ENCODE results near the gene PSMG4.

The PSMG4 gene

DNA sequence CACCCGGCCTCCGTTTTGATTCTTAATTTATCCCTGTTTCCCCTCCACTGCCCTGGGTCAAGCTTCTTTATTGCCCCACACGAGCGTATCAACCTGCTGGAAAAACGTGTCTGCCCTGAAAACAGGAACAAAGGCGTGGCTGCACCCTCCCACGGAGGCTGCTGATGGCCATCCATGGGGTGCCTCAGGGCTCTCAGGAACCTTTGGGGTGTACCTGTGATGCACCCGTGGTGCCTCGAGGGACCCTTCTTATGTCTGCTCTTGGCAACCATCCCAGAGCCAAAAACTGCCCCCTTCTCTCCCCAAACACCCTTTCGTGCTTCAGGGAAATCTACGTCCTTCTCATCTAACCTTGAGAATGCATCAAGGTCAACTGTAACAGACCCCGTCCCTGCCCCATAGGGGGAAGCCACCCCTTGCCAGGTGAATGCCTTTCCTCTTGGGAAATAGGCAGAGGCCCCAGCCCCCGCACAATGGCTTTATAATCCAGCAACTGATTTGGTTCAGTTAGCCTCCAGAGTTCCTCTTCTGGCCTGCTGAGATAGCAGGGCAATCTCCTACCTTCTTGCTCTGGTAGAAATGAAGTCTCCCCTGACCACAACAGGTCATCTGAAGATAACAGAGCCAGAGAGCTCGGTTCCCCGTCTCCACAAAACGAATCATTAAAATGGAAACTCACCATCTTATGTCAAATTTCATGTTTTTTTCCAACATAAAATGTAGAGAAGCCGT is 29.4 kb downstream of the PSMG4 start:
- in situ Hi-C loops (cut with MboI; ENCODE audit: low sequenced_read_pairs) = no loop called here

DNA sequence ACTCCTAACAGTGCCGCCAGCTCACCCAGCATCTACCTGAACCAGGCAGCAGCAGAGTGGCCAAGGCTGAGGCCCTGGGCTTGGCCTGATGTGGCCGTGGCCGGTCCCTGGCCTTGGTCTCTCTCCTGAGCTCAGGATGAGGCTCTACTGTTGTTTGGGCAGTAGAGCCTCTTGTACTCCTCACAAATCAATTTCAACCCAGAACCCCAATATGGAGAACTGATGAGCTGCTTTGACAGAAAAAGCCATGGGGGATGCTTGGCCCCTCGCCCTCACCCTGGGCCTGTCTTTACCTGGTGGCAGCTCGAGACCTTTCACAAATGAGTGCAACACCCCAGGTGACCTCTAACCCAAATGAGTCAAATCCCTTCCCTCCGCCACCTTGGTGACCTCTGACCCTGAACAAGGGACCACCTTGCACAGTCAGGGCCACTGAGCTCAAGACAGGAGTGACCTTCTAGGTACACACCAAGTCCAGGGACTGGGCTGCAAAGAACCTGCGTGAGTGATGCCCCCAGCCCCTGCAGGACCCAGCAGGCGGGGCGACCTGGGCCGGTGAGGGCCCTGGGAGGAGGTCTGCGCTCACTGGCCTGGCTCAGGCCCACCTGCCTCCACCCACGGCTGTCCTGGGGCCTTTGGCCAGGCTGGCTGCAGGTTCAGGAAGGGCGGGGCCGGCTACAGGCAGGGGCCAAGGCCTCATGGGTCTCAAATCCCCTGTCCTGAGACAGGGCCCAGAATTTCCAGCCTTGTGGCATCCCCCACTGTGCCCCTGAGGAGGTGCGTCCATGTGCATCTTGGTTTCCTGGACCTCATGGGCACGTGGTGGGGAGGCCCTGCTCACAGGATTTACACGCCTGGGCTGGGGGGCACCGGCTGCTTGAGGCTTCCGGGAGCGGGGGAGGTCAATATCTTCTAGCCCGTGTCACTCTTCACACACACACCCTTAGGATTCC is 30.2 kb downstream of the PSMG4 start:
- in situ Hi-C loops (cut with MboI; ENCODE audit: low sequenced_read_pairs) = no loop called here

DNA sequence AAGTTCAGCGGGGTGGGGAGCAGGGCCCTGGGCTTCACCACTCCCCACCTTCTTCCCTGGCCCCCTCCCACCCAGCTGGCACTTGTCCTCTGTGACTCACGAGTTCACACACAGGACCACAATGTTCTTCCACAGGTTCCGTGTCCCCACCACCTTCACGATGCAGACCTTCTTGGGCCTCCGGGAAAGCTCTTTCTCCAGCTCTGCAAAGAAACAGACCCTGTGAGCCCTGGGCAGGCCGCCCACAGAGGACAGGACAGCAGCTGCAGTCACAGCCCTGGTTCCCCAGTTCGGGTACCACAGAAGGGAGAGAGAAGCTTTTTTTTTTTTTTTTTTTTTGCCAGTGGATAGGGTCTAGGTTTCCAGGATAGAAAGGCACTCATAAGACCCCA is 30.9 kb downstream of the PSMG4 start:
- in situ Hi-C loops (cut with MboI; ENCODE audit: low sequenced_read_pairs) = no loop called here

DNA sequence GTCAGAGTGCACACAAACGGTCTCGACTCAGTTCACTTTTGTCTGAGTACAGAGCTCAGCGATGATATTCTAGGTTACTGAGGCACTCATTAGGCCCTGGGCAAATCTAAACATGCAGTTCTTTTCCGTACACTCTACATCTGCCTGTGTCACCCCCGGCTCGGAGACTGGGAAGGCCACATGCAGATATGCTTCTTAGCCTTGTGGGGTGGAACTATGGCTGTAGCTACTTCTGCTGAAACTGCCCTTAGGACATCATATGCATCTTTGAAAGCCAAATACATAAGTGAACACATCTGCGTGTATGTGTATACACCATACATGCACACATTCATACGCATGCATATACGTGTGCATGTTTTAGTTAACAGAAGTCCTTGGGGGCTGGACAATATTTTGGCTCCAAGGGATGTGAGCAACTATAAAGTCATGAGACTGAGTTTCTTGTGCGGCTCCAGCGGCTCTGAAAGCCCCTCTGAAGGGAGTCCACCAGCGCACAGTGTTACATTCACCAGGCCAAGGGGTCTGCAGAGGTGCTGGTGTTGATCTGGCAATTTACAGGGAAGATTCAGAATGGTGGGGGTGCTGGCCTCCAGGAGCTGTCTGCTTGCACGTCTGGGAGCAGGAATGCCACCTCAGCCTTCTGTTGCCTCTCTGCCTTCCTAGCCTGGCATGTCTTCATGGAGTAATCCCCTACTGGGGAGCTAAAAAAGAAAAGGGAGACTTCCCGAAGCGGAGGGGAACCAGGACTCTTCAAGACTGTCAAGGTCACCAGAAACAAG is 31.6 kb downstream of the PSMG4 start:
- in situ Hi-C loops (cut with MboI; ENCODE audit: low sequenced_read_pairs) = no loop called here

DNA sequence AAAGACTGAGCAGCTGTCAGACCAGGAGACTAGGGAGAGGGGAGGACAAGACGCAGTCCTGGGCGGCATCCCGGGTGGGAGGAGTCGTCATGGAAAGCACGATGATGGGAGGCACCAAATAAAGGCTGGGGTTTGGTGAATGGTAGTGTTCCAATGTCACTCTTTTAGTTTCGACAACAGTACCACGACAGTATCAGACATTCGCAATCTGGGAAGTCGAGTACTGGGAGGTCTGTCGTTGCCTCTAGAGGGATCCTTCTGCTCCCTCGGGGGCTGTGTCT is 32.1 kb downstream of the PSMG4 start:
- in situ Hi-C loops (cut with MboI; ENCODE audit: low sequenced_read_pairs) = no loop called here

DNA sequence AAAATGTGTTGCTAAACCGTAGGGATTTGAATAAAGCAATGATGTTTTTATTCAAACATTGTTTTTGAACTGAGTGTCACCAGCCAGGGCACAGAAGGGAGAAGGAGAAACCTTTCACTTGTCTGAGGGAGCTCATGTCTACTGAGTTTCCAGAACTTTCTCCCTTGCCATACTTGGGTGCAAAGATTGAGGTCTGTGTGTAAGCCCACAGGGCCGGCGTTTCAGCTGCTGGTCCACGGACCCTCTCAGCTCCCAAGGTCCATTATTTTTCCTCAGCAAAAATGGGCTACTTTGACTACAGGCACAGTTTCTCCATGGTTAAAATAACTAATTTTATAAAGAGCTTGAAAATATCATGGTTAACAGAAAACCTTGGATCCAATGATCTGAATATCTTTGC is 32.6 kb downstream of the PSMG4 start:
- in situ Hi-C loops (cut with MboI; ENCODE audit: low sequenced_read_pairs) = no loop called here

DNA sequence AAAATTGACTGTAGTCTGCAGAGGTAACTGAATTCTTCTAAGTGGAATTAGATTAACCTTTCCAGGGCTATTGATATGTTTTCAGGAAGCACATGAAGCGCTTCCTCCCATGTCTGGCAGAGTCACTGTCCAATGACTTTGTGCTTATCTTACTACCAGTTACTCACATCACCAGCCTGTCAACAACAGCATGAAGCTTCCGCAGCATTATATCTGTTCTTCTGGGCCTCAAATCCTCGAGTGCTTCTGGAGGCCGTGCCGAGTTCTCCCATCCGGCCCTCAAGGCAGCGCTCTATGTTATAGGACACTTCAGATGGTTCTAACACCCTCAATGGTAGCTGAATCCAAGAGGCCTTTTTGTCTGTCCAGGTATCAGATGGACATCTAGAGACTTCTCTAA is 33.2 kb downstream of the PSMG4 start:
- in situ Hi-C loops (cut with MboI; ENCODE audit: low sequenced_read_pairs) = no loop called here

DNA sequence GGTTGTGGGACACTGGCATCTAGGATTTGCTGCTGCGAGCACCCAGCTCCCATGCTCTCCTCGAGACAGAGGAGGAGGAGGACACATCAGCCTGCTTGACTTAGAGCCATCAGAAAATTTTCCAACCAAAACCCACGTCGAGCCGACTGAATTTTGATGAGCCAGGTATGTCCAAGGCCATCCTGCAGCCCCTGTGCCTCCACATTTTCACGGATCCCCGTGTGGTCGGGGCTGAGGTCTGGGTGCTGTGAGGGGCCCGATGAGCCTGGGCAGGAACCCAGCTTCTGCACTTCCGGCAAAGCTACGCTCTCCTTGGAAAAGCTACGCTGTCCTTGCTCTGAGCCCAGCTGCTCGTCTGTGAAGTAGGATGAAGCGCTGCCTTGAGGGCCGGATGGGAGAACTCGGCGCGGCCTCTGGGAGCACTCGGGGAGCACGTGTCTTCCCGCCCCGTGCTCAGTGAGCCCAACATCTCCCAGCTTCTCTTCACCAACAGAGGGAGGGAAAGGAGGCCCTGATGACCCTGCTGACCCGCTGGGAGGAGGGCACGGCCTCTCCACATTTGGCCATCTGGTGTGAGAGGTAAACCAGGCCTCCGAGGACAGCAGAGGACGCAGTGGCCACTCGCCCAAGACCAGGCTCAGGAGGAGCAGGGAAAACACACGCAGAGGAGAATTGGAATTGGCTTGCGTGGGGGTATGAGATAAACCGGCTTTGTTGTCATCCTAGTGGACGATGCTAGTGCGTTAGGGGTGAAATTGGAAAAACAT is 33.9 kb downstream of the PSMG4 start:
- in situ Hi-C loops (cut with MboI; ENCODE audit: low sequenced_read_pairs) = no loop called here

DNA sequence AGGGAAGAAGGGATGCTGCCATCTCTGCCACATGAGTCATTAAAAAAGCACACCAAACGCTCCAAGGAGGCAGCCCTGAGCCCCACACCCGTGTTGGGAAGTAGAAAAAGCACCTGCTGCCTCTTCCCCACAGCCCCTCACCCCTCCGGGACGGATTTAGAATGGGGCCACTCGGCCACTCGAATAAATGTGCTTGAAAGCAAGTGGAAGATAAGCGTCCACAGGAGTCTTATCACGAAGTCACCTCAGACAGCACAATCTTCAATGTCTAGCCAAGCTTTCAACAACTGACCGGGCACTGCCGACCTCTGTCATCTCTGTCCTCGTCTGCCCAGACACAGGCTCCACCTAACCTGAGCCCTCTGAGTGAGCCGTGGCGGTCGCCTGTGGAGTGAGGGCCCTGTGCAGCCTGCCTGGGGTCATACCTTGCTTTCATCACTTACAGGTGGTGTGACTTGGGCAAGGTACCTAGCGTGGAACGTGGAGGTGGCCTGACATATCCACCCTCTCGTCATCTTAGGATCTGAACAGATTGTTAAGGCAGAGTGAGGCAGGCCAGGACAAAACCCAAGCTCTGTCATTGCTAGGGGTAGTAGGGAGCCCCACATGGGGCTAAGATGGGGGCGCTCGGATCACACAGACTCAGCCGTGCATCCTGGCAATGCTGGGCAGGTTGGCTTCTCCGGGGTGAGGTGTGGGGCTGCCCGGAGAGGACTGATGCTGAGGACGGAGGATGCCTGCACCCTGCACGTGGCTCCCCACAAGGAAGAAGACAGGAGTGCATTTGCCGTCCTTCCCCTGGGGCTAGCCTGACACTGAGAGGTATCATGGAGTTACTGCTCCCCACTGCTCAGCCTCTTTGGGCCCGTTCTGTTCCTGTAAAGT is 34.8 kb downstream of the PSMG4 start:
- in situ Hi-C loops (cut with MboI; ENCODE audit: low sequenced_read_pairs) = no loop called here

DNA sequence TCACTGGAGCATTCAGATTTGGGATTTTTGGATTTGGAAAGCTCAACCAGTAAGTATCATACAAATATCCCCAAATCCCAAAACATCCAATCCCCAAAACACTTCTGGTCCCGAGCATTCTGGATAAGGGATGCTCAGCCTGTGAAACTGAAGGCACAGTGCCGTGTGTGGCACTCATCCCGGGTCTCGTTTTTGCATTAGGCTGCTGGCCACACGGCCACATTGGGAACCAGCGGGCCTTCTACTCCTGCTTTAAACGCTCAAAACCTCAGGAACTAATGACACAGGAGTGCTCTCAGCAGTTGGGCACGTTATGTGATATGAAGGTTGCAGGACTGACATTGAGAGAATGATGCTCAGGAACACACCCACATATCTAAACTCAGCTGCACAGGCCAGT is 35.6 kb downstream of the PSMG4 start:
- in situ Hi-C loops (cut with MboI; ENCODE audit: low sequenced_read_pairs) = no loop called here

DNA sequence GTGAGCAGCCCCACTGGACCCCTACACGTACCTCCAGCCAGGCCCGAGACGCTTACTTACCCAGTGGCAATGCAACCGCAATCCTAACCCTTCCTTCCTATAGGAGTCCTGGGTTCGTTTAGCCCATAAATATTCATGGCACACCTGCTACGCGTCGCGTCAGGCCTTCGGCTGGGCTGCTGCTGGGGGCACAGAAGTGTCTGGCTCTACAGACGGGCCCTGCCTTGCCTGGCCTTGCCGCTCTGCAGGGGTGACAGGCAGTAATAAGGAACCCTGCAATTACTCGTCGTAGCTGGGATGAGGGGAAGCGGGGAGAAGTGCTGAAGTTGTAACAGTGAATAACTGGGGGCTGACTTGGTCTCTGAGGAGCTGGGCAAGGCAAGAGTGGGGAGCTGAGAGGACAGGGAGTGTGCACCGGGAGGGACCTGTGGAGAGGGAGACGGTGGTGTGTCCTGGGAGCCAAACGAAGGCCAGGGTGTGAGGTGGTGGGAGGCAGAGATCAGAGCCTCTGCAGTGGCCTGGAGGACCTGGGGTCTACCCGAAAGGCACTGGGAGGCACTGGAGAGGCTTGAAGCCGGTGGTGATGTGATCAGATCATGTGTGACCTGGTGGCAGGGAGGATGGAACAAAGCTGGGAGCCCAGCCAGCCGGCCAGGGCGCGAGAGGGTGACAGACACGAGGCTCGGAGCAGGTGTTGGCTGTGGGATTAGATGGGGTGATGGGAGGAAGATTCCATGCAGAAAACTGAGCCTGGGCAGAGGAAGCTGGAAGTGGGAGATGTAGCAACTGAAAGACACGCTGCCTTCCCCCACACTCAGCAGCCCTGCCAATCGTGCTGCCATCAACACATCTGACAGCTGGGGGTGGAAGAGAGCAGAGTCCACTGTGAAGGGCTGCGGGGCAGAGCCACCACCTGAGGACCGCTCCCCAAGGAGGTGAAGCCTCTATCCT is 36.4 kb downstream of the PSMG4 start:
- in situ Hi-C loops (cut with MboI; ENCODE audit: low sequenced_read_pairs) = no loop called here

DNA sequence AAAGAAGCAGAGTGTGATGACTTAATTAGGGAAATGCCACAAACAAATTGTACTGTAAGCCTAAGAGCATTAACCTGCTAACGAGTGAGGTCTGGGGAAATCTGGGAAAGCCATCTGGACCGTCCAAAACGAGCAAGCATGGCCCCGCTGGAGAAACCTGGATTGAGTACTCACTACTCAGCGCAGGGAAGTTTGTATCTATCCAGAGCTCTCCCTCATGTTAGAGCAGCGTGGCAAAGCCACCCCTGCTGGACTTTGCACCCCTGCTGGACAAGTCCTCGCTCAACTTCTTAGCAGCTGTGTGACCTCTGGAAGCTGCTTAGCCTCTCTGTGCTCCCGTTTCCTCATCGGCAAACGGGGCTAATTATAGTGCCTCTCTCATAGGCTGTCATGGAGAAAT is 37.3 kb downstream of the PSMG4 start:
- in situ Hi-C loops (cut with MboI; ENCODE audit: low sequenced_read_pairs) = no loop called here

DNA sequence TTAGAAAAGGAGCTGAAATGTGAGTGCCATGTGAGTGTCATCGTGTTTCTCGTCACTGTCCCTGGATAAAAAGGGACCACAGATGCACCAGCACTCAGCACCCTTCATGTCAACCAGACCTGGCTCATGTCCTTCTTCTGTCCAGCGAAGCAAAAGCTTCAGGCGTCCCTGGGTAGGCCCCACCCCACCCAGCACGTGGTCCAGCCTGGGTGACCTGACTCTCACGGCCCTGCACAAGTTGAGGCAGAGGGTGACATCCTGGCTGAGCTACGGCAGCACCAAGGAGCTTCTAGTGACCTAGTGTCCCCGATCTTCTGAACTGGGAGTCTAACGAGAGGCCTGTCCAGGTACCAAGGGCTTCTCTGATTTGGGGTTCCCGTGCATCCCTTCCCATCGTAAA is 37.8 kb downstream of the PSMG4 start:
- in situ Hi-C loops (cut with MboI; ENCODE audit: low sequenced_read_pairs) = no loop called here

DNA sequence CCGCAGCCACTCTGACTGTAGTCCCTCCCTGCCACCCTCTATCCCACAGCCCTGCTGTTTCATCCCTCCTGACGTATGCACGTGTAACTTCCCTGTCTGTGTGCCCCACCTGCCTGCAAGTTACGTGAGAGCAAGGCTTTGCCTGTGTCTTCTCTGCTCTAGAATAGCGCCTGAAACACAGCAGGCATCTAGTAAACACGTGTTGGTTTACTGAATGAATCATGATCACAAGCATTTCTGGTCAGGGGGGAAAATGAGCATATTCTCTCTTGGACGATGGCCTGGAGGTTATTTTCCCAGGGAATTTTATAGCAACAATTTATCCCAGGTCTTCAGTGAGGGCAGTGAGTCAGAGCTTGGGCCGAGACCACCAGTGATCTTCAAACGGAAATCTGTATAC is 38.3 kb downstream of the PSMG4 start:
- in situ Hi-C loops (cut with MboI; ENCODE audit: low sequenced_read_pairs) = no loop called here

DNA sequence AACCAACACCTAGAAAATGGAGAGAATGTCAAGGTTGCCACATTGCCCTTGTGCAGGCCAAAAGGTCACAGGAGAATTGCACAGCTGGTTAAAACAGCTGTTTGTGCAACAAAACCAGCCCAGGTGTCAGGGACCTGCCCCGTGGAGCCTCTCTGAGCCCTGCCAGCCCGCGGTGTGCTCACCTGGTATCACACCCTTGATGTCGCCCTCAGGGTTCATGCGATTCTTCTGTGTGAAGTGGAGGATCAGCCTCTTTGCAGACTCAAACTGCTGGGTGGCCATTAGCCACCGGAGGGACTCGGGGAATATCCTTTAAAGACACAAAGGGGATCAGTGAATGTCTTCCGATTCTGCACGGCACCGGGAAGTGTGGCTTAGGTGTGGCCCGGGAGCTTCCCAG is 39.2 kb downstream of the PSMG4 start:
- in situ Hi-C loops (cut with MboI; ENCODE audit: low sequenced_read_pairs) = no loop called here

DNA sequence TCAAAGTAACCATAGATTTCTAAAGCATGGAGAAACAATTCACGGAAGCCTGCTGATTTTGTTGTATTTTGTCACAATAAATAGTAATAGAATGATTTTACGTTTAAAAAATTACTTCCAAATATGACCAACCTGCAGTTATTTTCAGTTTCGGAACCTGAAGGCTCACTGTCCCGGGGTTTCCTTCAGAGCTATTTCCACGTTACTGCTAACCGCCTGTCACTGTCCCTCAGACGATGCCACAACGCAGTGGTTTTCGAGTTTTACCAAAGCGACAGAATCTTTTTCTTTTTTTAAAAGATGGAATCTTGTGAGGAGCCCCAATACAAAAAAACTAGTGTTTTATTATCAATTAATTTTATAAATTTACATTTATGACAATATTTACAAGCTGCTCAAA is 40.5 kb downstream of the PSMG4 start:
- in situ Hi-C loops (cut with MboI; ENCODE audit: low sequenced_read_pairs) = no loop called here

DNA sequence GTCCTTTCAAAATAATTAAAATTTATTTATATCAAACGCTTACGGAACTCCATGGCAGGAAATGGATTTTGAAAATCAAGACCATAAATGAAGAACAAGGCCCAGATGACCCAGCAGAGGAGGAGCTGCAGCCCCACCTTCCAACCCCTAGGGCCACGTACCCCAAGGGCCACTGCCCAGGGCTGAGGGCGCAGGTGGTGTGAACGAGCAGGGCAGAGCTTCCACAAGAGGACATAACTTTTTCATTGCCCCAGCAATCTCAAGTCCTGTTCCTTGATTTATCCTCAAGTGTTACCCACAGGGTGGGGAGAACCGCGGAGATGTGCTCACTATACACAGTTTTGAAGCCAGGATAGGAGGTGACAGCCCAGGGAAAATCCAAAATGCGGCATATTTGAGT is 42.8 kb downstream of the PSMG4 start:
- in situ Hi-C loops (cut with MboI; ENCODE audit: low sequenced_read_pairs) = no loop called here

DNA sequence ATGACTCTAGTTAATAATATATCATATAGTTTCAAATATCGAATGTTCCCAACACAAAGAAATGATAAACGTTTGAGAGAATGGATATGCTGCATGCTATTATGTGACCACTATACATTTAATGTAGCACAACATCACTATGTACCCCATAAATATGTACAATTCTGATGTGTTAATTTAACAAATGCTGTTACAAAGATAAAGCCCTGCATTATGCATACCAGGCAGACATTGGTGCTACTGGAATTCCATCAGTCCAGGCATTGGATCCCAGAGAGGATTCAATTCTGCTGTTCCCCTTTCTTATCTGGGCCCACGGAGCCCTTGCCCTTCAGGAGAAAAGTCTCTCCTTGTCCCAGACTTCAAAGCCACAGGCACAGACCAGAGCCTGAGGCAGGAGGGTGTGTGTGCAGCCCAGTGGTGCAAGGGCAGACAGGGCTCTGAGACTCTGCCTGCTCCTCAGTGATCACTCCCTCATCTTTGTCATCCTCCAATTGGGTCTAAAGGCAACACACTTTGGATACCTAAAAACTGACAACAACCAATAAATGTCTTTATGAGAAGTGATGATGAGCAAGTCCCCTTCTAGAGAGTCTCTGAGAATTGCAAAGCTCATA is 45.2 kb downstream of the PSMG4 start:
- in situ Hi-C loops (cut with MboI; ENCODE audit: low sequenced_read_pairs) = no loop called here

Measured in hTERT RPE-1 (cell line).